ENCODE data around the gene ITPR2. TPM values are rescaled to one million over a fixed set of nuclear protein-coding genes. Genes with fewer than 3 reads are reported as not detected.

The ITPR2 gene
- total RNA-seq, 1 donor from 2014 or later, result 12.5 TPM

GRCh38 chr12:26800347-26800746 lies 32.6 kb downstream of the ITPR2 start:
- Histone ChIP-seq H3K27ac (no peak overlapping the region), H3K36me3 (no peaks in the 10 kb centered on the region), H3K4me1 (peaks cover 0 to 14% of the 10 kb centered on the region in 2 donors), H3K4me3 (no peak overlapping the region), H3K9me3 (no peaks in the 10 kb centered on the region), H3K27me3 (no peaks in the 10 kb centered on the region)
- DNase-seq (ENCODE audit: low spot score in 2 of 2), result no peak
- no peak for TF ChIP-seq CTCF (IDR thresholded peaks at IDR 0.05)
- intact Hi-C loops (cut with DNase I), result no loop called here

DNA sequence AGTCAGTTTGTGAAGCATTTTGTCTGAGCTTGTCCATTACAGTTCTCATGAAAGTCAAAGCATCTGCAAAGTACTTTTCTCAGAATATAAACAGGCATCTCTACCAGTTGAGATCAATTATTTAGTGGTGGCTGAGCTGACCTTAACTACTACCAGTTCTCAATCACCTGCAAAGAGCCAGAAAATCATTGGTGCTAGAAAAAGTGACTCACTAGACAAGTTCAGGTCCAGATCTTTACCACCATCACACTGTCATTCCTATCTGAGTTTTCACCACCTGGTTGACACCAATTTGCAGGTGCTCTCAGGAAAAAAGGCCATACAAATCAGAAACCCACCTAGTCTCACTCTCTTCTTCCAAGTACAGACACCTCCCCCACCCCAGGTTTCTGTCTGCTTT lies 33.3 kb downstream of the ITPR2 start:
- Histone ChIP-seq H3K27ac (no peak overlapping the region), H3K4me1 (peaks cover 0 to 14% of the 10 kb centered on the region in 2 donors), H3K9me3 (no peaks in the 10 kb centered on the region), H3K36me3 (no peaks in the 10 kb centered on the region), H3K4me3 (no peak overlapping the region), H3K27me3 (no peaks in the 10 kb centered on the region)
- TF ChIP-seq CTCF (IDR thresholded peaks at IDR 0.05), result no peak
- intact Hi-C loops (cut with DNase I), result no loop called here
- DNase-seq (ENCODE audit: low spot score in 2 of 2), result no peak

DNA sequence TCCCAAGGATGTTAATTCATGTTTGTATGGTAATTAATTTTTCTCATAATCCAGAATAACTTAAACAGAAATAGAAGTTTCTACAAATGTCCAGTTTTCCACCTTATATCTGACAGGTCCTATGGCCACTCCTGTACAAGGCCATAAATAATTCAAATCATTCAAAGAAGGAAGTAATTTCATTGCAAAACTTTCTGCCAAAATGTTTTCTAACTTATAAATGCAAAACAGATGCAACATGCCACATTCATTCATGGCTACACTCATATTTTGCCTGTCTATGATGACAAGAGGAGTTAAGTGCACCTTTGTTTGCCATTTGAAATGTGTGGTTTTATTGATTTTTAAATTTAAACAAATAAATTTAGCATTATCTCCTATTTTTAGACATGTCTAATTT lies 34.4 kb downstream of the ITPR2 start:
- Histone ChIP-seq H3K4me3 (no peak overlapping the region), H3K4me1 (peaks cover 0 to 8% of the 10 kb centered on the region in 2 donors), H3K36me3 (no peaks in the 10 kb centered on the region), H3K27ac (no peak overlapping the region), H3K9me3 (no peaks in the 10 kb centered on the region), H3K27me3 (no peaks in the 10 kb centered on the region)
- DNase-seq (ENCODE audit: low spot score in 2 of 2), result no peak
- no peak for TF ChIP-seq CTCF (IDR thresholded peaks at IDR 0.05)
- intact Hi-C loops (cut with DNase I), result no loop called here

- no peak for TF ChIP-seq CTCF (IDR thresholded peaks at IDR 0.05)
- Histone ChIP-seq H3K27ac (no peak overlapping the region), H3K36me3 (no peaks in the 10 kb centered on the region), H3K9me3 (no peaks in the 10 kb centered on the region), H3K27me3 (no peaks in the 10 kb centered on the region), H3K4me3 (no peak overlapping the region), H3K4me1 (peaks cover 0 to 4% of the 10 kb centered on the region in 2 donors)
- no peak for DNase-seq (ENCODE audit: low spot score in 2 of 2)
- intact Hi-C loops (cut with DNase I), result no loop called here
Observed at GRCh38 chr12:26798023-26798422, 35.0 kb downstream of the ITPR2 start.

DNA sequence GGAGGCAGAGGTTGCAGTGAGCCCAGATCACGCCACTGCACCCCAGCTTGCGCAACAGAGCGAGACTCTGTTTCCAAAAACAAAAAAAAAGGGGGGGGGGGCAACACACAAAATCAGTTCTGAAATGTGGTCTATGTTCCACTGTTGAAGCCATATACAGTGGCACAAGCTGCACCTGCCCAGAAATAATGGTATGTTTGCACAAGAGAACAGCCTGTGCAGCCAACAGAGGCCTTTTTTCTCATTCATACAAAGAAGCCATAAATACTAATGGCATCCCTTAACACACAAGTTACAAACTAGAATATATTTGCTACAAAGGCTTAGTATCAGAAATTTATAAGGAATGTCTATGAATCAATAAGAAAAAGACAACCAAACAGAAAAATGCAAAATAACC lies 37.1 kb downstream of the ITPR2 start:
- no peak overlapping the region for H3K27ac ChIP-seq
- no peak overlapping the region for H3K4me3 ChIP-seq
- no peaks in the 10 kb centered on the region for H3K36me3 ChIP-seq
- intact Hi-C loops (cut with DNase I), result no loop called here
- no peak for DNase-seq (ENCODE audit: low spot score in 2 of 2)
- no peaks in the 10 kb centered on the region for H3K9me3 ChIP-seq
- H3K27me3 ChIP-seq, result no peaks in the 10 kb centered on the region
- TF ChIP-seq CTCF (IDR thresholded peaks at IDR 0.05), result no peak
- peaks cover 0 to 7% of the 10 kb centered on the region in 2 donors for H3K4me1 ChIP-seq

GRCh38 chr12:26791301-26791791 lies 41.6 kb downstream of the ITPR2 start:
- Histone ChIP-seq H3K27ac (no peak overlapping the region), H3K4me1 (peaks cover 0 to 13% of the 10 kb centered on the region in 2 donors), H3K4me3 (no peak overlapping the region), H3K36me3 (no peaks in the 10 kb centered on the region), H3K27me3 (no peaks in the 10 kb centered on the region), H3K9me3 (no peaks in the 10 kb centered on the region)
- TF ChIP-seq CTCF (IDR thresholded peaks at IDR 0.05), result no peak
- no peak for DNase-seq (ENCODE audit: low spot score in 2 of 2)
- intact Hi-C loops (cut with DNase I), result no loop called here

Data from ascending aorta (tissue), 2 donors.